ENCODE data around the gene KIAA1328.

GRCh38 chr18:37199741-37200140, 370.8 kb downstream of the KIAA1328 start:
- no peak for TF ChIP-seq CTCF (IDR thresholded peaks at IDR 0.05; ENCODE audit: insufficient read depth, low read length)
- no peak for TF ChIP-seq POLR2AphosphoS5 (IDR thresholded peaks at IDR 0.05; ENCODE audit: low read depth)
- TF ChIP-seq REST (IDR thresholded peaks at IDR 0.05; ENCODE audit: insufficient replicate concordance, low read depth): no peak
- no peak for TF ChIP-seq SPI1 (IDR thresholded peaks at IDR 0.05; ENCODE audit: borderline replicate concordance, low read depth)
